ENCODE results near the gene SORCS2. TPM values are rescaled to one million over a fixed set of nuclear protein-coding genes. Genes with fewer than 3 reads are reported as not detected.

SORCS2 gene
- total and polyA plus RNA-seq, 2 of the 8 experiments (the other 6 are each of a cell fraction or from before 2014, with no cell fraction given) = 0.36 to 1.8 TPM

DNA sequence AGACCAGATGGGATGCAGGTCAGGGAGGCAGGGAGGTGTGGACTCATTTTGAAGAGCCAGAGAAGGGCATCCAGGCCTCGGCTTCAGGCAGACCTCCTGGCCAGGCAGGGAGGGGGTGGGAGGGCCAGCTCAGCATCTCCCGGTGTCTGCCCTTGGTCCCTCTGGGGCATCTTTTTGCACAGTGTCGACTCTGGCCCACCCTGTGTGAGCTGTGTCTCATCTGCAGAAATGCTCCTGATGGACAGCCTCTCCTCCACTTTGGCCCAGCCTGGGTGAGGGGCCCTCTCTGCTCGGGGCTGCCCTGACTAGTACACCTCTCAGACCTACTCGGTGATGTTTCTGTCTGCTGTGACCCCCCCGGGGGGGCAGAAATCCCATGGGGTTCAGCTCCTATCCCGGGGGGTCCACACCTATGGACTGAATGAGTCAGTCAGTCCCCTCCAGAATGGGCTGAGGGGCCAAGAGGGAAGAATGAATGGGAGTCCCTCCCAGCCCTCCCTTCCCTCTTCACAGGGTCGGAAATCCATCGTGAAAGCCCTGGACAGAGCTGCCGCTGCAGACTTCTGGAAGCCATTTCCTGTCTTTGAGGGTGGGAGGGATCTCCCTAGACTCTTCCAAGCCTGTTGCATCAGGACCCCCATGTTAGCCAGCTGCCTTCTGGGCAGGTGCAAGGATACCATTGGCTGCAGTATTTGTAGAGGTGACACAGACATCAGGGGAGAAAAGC, 439.1 kb downstream of the SORCS2 start (continued):
- TF ChIP-seq HDAC2 (IDR thresholded peaks at IDR 0.05; ENCODE audit: borderline replicate concordance in 1 of 2, low read depth in 2 of 2, low read length in 2 of 2) (no peak), RAD21 (IDR thresholded peaks at IDR 0.05 in 1 of 2, conservative IDR thresholded peaks at IDR 0.05 in 1 of 2; ENCODE audit: low read depth in 2 of 2, low read length in 2 of 2) (no peak), RFX5 (IDR thresholded peaks at IDR 0.05; ENCODE audit: borderline replicate concordance, low read depth, low read length) (no peak), ATF2 (IDR thresholded peaks at IDR 0.05; ENCODE audit: low read length) (no peak), SIX5 (IDR thresholded peaks at IDR 0.05; ENCODE audit: low read depth, low read length) (no peak), PHF8 (conservative IDR thresholded peaks at IDR 0.05; ENCODE audit: low read depth, low read length) (no peak)
- TF ChIP-seq, protein P1, sequence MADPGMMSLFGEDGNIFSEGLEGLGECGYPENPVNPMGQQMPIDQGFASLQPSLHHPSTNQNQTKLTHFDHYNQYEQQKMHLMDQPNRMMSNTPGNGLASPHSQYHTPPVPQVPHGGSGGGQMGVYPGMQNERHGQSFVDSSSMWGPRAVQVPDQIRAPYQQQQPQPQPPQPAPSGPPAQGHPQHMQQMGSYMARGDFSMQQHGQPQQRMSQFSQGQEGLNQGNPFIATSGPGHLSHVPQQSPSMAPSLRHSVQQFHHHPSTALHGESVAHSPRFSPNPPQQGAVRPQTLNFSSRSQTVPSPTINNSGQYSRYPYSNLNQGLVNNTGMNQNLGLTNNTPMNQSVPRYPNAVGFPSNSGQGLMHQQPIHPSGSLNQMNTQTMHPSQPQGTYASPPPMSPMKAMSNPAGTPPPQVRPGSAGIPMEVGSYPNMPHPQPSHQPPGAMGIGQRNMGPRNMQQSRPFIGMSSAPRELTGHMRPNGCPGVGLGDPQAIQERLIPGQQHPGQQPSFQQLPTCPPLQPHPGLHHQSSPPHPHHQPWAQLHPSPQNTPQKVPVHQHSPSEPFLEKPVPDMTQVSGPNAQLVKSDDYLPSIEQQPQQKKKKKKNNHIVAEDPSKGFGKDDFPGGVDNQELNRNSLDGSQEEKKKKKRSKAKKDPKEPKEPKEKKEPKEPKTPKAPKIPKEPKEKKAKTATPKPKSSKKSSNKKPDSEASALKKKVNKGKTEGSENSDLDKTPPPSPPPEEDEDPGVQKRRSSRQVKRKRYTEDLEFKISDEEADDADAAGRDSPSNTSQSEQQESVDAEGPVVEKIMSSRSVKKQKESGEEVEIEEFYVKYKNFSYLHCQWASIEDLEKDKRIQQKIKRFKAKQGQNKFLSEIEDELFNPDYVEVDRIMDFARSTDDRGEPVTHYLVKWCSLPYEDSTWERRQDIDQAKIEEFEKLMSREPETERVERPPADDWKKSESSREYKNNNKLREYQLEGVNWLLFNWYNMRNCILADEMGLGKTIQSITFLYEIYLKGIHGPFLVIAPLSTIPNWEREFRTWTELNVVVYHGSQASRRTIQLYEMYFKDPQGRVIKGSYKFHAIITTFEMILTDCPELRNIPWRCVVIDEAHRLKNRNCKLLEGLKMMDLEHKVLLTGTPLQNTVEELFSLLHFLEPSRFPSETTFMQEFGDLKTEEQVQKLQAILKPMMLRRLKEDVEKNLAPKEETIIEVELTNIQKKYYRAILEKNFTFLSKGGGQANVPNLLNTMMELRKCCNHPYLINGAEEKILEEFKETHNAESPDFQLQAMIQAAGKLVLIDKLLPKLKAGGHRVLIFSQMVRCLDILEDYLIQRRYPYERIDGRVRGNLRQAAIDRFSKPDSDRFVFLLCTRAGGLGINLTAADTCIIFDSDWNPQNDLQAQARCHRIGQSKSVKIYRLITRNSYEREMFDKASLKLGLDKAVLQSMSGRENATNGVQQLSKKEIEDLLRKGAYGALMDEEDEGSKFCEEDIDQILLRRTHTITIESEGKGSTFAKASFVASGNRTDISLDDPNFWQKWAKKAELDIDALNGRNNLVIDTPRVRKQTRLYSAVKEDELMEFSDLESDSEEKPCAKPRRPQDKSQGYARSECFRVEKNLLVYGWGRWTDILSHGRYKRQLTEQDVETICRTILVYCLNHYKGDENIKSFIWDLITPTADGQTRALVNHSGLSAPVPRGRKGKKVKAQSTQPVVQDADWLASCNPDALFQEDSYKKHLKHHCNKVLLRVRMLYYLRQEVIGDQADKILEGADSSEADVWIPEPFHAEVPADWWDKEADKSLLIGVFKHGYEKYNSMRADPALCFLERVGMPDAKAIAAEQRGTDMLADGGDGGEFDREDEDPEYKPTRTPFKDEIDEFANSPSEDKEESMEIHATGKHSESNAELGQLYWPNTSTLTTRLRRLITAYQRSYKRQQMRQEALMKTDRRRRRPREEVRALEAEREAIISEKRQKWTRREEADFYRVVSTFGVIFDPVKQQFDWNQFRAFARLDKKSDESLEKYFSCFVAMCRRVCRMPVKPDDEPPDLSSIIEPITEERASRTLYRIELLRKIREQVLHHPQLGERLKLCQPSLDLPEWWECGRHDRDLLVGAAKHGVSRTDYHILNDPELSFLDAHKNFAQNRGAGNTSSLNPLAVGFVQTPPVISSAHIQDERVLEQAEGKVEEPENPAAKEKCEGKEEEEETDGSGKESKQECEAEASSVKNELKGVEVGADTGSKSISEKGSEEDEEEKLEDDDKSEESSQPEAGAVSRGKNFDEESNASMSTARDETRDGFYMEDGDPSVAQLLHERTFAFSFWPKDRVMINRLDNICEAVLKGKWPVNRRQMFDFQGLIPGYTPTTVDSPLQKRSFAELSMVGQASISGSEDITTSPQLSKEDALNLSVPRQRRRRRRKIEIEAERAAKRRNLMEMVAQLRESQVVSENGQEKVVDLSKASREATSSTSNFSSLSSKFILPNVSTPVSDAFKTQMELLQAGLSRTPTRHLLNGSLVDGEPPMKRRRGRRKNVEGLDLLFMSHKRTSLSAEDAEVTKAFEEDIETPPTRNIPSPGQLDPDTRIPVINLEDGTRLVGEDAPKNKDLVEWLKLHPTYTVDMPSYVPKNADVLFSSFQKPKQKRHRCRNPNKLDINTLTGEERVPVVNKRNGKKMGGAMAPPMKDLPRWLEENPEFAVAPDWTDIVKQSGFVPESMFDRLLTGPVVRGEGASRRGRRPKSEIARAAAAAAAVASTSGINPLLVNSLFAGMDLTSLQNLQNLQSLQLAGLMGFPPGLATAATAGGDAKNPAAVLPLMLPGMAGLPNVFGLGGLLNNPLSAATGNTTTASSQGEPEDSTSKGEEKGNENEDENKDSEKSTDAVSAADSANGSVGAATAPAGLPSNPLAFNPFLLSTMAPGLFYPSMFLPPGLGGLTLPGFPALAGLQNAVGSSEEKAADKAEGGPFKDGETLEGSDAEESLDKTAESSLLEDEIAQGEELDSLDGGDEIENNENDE (IDR thresholded peaks at IDR 0.05; ENCODE audit: insufficient replicate concordance, low read length) = no peak
